PFSK-1 (cell line): ENCODE measurements around the gene OFD1.

Experiments used
- FOXP2 ChIP-seq: optimal IDR thresholded peaks from 2 replicates; pipeline ENCODE3; 2011; ENCODE audit warnings: borderline replicate concordance, control low read depth, inconsistent platforms; ENCODE audit not compliant: insufficient read depth; ENCODE audit errors: extremely low read length, extremely low read depth
- POLR2AphosphoS5 ChIP-seq: IDR thresholded peaks from 2 replicates; pipeline ENCODE4 v1.6.1; 2012; ENCODE audit warnings: low read depth, mild to moderate bottlenecking, control low read depth, low read length, moderate library complexity
- REST ChIP-seq, 2 experiments: IDR thresholded peaks; 2 replicates each; pipeline versions ENCODE4 v1.6.1 to v1.8.0; 2011 to 2012; ENCODE audit warnings: low read depth in 2 of 2, low read length in 2 of 2, control low read depth in 1 of 2, inconsistent platforms in 1 of 2, mild to moderate bottlenecking in 1 of 2, moderate library complexity in 1 of 2; ENCODE audit not compliant: insufficient read depth in 1 of 2
- SIN3A ChIP-seq: IDR thresholded peaks from 2 replicates; pipeline ENCODE4 v1.6.1; 2012; ENCODE audit warnings: mild to moderate bottlenecking, low read length, moderate library complexity, borderline replicate concordance; ENCODE audit not compliant: insufficient read depth
- TAF1 ChIP-seq: IDR thresholded peaks from 2 replicates; pipeline ENCODE4 v1.6.1; 2012; ENCODE audit warnings: low read length, control low read depth, borderline replicate concordance; ENCODE audit not compliant: insufficient read depth

The OFD1 gene

GRCh38 chrX:13689741-13690211 is 44.8 kb upstream of the OFD1 start:
- TF ChIP-seq POLR2AphosphoS5 (no peak), TAF1 (no peak), FOXP2 (no peak), REST (IDR thresholded peaks at IDR 0.05; ENCODE audit: insufficient read depth in 1 of 2, low read depth in 2 of 2, low read length in 2 of 2) (no peak), SIN3A (no peak)

GRCh38 chrX:13690836-13691235 is 43.7 kb upstream of the OFD1 start:
- TF ChIP-seq TAF1 (no peak), FOXP2 (no peak), REST (IDR thresholded peaks at IDR 0.05; ENCODE audit: insufficient read depth in 1 of 2, low read depth in 2 of 2, low read length in 2 of 2) (no peak), POLR2AphosphoS5 (no peak), SIN3A (no peak)

DNA sequence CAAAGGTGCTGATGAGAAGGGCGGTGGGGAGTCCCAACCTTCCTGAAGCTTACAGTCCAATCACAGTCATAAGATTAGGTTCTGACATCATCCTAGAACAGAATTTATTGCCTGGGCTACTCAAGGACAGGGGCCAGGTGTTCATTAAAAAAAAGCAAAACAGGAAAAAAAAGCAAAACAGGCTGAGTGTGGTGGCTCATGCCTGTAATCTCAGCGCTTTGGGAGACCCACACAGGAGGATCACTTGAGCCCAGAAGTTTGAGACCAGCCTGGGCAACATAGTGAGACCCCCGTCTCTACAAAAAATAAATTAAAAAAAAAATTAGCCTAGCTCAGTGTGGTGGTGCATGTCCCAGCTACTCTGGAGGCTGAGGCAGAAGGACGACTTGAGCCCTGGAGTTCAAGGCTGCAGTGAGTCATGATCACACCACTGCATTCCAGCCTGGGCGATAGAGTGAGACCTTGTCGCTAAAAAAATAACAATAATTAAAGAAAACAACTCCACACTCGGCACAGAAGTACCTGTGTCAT is 42.6 kb upstream of the OFD1 start:
- no peak for TF ChIP-seq SIN3A
- no peak for TF ChIP-seq FOXP2
- TF ChIP-seq POLR2AphosphoS5: no peak
- TF ChIP-seq REST (IDR thresholded peaks at IDR 0.05; ENCODE audit: insufficient read depth in 1 of 2, low read depth in 2 of 2, low read length in 2 of 2): no peak
- TF ChIP-seq TAF1: no peak

- TF ChIP-seq FOXP2 (no peak), REST (IDR thresholded peaks at IDR 0.05; ENCODE audit: insufficient read depth in 1 of 2, low read depth in 2 of 2, low read length in 2 of 2) (no peak), TAF1 (no peak), SIN3A (no peak), POLR2AphosphoS5 (no peak)
These were observed 41.7 kb upstream of the OFD1 start for GRCh38 chrX:13692771-13693231.
